Measurements from ENCODE around the gene FRAS1. TPM values are rescaled to one million over a fixed set of nuclear protein-coding genes. Genes with fewer than 3 reads are reported as not detected.
"Not testable (repeated sequence)": the region's sequence is repeated elsewhere in the genome, so short reads cannot be mapped to it uniquely, and the experiment has no call there.

FRAS1 gene
- total and polyA plus RNA-seq, 2 donors (not counting 3 experiments of a cell fraction or from before 2014, with no cell fraction given): 1.4 to 3.6 TPM

DNA sequence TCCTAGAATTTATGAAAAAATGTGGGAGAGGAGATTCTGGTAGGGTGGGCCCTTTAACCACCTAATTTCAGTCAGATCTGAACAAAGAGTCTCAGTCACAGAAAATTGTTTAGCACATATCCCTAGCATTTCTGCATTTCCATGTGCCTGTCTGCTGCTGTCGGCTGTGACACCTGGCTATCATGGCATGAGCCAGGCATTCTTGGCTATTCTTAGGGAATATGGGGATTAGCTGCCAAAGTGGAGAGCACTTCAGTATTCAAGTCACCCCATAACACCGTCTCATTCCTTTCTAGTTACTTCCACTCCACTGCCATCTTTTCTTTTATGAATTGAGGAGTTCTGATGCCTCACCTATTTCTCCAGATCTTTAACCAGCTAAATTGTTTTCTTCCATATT, 211.5 kb downstream of the FRAS1 start:
- Histone ChIP-seq H3K79me2 (ENCODE audit: control insufficient read depth, insufficient read depth, low read length) (no peaks in the 10 kb centered on the region), H4K20me1 (replicated peaks; ENCODE audit: control insufficient read depth, extremely low read depth, insufficient read depth, low read length) (no peaks in the 10 kb centered on the region), H3K9me3 (replicated peaks; ENCODE audit: control insufficient read depth, insufficient read depth, low read length) (no peaks in the 10 kb centered on the region), H2AFZ (ENCODE audit: low read depth, low read length) (no peak overlapping the region), H3K9ac (replicated peaks; ENCODE audit: extremely low read depth, insufficient read depth, low read length) (no peak overlapping the region), H3K9me1 (replicated peaks; ENCODE audit: control insufficient read depth, extremely low read depth, insufficient read depth, low read length) (no peaks in the 10 kb centered on the region), H3K36me3 (ENCODE audit: control insufficient read depth in 2 of 2, extremely low read depth in 1 of 2, insufficient read depth in 2 of 2, low read length in 2 of 2) (no peaks in the 10 kb centered on the region), H3K4me1 (ENCODE audit: control insufficient read depth, extremely low read depth, insufficient read depth, low read length) (no peaks in the 10 kb centered on the region), H3K4me2 (ENCODE audit: insufficient read depth, low read length) (no peak overlapping the region), H3K4me3 (replicated peaks in 1 of 3; ENCODE audit: insufficient read depth in 1 of 3, low read depth in 1 of 3, low read length in 3 of 3) (no peak overlapping the region), H3K27me3 (ENCODE audit: control insufficient read depth in 2 of 2, insufficient read depth in 2 of 2, low read length in 2 of 2) (no peaks in the 10 kb centered on the region), H3K27ac (ENCODE audit: insufficient read depth, low read depth, low read length) (no peak overlapping the region)
- intact Hi-C loops (cut with micrococcal nuclease): no loop called here
- dilution Hi-C loops (cut with MboI; ENCODE audit: extremely low pct_ligation_motif_present, low sequenced_read_pairs): no loop called here
- TF ChIP-seq, protein P1, sequence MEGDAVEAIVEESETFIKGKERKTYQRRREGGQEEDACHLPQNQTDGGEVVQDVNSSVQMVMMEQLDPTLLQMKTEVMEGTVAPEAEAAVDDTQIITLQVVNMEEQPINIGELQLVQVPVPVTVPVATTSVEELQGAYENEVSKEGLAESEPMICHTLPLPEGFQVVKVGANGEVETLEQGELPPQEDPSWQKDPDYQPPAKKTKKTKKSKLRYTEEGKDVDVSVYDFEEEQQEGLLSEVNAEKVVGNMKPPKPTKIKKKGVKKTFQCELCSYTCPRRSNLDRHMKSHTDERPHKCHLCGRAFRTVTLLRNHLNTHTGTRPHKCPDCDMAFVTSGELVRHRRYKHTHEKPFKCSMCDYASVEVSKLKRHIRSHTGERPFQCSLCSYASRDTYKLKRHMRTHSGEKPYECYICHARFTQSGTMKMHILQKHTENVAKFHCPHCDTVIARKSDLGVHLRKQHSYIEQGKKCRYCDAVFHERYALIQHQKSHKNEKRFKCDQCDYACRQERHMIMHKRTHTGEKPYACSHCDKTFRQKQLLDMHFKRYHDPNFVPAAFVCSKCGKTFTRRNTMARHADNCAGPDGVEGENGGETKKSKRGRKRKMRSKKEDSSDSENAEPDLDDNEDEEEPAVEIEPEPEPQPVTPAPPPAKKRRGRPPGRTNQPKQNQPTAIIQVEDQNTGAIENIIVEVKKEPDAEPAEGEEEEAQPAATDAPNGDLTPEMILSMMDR (IDR thresholded peaks at IDR 0.05; ENCODE audit: extremely low read depth in 1 of 2, insufficient read depth in 1 of 2, low read depth in 1 of 2, low read length in 2 of 2): no peak
- no peak for TF ChIP-seq POLR2A (IDR thresholded peaks at IDR 0.05; ENCODE audit: low read depth, low read length)
- no peak for FAIRE-seq
- CTCF ChIA-PET: no interaction called here
- no TSS peak for BruUV-seq (replicated peaks)
- no peak for DNase-seq (ENCODE audit: low read depth, low spot score)
- POLR2A ChIA-PET: no interaction called here

DNA sequence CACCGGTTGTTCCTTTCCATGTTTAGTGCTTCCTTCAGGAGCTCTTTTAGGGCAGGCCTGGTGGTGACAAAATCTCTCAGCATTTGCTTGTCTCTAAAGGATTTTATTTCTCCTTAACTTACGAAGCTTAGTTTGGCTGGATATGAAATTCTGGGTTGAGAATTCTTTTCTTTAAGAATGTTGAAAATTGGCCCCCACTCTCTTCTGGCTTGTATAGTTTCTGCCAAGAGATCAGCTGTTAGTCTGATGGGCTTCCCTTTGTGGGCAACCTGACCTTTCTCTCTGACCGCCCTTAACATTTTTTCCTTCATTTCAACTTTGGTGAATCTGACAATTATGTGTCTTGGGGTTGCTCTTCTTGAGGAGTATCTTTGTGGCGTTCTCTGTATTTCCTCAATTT, 218.3 kb downstream of the FRAS1 start:
- DNase-seq (ENCODE audit: low read depth, low spot score); POLR2A ChIA-PET; H2AFZ ChIP-seq (ENCODE audit: low read depth, low read length); H3K4me1 ChIP-seq (ENCODE audit: control insufficient read depth, extremely low read depth, insufficient read depth, low read length); H3K9me3 ChIP-seq (replicated peaks; ENCODE audit: control insufficient read depth, insufficient read depth, low read length); H3K36me3 ChIP-seq (ENCODE audit: control insufficient read depth in 2 of 2, extremely low read depth in 1 of 2, insufficient read depth in 2 of 2, low read length in 2 of 2); H3K9me1 ChIP-seq (replicated peaks; ENCODE audit: control insufficient read depth, extremely low read depth, insufficient read depth, low read length); intact Hi-C loops (cut with micrococcal nuclease); H3K4me2 ChIP-seq (ENCODE audit: insufficient read depth, low read length); H4K20me1 ChIP-seq (replicated peaks; ENCODE audit: control insufficient read depth, extremely low read depth, insufficient read depth, low read length); H3K4me3 ChIP-seq (replicated peaks in 1 of 3; ENCODE audit: insufficient read depth in 1 of 3, low read depth in 1 of 3, low read length in 3 of 3); dilution Hi-C loops (cut with MboI; ENCODE audit: extremely low pct_ligation_motif_present, low sequenced_read_pairs); FAIRE-seq; H3K79me2 ChIP-seq (ENCODE audit: control insufficient read depth, insufficient read depth, low read length); BruUV-seq (replicated peaks); CTCF ChIA-PET; H3K9ac ChIP-seq (replicated peaks; ENCODE audit: extremely low read depth, insufficient read depth, low read length); H3K27me3 ChIP-seq (ENCODE audit: control insufficient read depth in 2 of 2, insufficient read depth in 2 of 2, low read length in 2 of 2); H3K27ac ChIP-seq (ENCODE audit: insufficient read depth, low read depth, low read length): not testable (repeated sequence)

All from endothelial cell of umbilical vein (primary cell).